GM19463 (cell line): Measurements from ENCODE around the gene BRSK2.

Source experiments
- ATAC-seq: cut with Tn5 transposase; IDR thresholded peaks from one replicate; pipeline ENCODE4 v1.9.1; 2021; ENCODE audit warnings: mild to moderate bottlenecking, moderate library complexity; ENCODE audit not compliant: unreplicated experiment

The BRSK2 gene

GRCh38 chr11:1478011-1478410, 88.3 kb downstream of the BRSK2 start:
- ATAC-seq: no peak

- ATAC-seq: no peak
Measured at GRCh38 chr11:1478544-1478943, 88.8 kb downstream of the BRSK2 start.

DNA sequence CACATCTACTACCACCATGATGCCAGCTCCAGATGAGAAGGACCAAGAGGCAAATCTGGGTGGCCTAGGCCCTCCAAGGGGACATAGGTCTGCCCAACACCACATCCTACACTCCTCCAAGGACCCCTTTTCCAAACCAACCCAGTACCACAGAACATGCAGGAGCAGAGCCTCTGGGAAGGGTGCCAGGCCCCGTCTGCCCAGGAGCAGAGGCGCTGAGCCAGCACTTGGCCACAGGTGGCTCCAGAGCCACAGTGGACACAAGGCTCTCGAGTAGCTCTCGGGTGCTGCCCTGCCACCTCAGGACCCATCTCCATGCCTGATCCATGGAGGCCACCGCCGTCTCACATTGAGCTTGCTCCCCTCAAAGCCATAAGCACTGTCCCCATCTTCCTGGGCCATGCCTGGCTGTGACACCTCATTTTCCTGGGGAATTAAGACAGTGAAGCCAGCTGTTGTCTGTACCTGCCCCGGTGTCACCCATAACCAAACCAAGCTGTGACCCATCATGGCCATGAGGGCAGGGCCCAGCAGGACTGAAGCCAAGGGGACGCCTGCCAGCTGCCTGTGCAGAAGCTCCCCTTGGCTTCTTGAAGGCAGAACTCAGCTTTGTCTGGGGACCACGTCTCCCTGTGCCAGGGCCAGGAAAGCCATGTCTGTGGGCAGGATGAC, 89.4 kb downstream of the BRSK2 start:
- no peak for ATAC-seq

- ATAC-seq: no peak
Measured at GRCh38 chr11:1479678-1480118, 90.0 kb downstream of the BRSK2 start.

- ATAC-seq: no peak
Measured at GRCh38 chr11:1480191-1480554, 90.4 kb downstream of the BRSK2 start.

GRCh38 chr11:1480555-1481482, 91.1 kb downstream of the BRSK2 start:
- ATAC-seq: no peak

- no peak for ATAC-seq
Measured at GRCh38 chr11:1481483-1481825, 91.7 kb downstream of the BRSK2 start.

GRCh38 chr11:1481861-1482441, 92.2 kb downstream of the BRSK2 start:
- no peak for ATAC-seq

DNA sequence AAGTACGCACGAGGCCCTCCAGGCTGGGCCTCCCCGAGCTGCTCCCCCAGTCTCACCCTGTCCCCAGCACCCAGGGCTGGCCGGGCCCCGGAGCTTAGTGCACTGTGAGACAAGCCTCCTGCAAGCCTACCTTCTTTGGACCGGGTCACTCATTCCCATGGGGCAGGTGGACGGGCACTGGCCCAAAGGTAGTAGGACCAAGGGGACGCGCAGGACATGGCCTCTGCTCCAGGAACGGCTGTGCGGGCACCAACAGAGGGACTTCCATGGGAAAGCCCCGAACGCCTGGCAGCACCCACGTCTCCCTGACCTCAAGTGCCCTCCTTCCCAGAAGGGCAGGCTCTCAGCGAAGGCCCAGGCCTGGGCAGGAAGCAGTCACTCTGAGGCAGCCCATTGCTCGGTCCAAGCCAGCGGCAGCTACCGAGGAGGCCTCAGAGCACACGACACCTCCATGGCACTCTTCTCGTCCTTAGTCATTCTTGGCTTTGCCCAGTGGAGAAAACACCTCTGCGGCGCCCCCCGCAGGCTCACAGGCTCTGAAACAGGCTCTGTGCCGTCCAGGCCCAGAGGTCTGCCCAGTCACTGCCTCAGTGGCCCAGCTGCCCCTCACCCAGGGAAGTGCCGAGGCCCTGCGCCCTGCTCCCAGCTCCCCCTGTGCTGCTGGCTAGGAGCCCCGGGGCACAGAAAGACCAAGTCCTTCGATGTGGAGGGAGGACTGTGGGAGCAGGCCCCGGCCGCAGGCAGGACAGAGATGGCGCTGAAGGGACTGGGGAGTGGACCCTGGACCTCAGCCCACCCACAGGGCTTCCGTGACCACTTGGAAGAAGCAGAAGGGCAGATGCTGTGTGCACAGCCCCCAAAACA, 93.1 kb downstream of the BRSK2 start:
- no peak for ATAC-seq

GRCh38 chr11:1483445-1483961, 93.8 kb downstream of the BRSK2 start:
- ATAC-seq: no peak

- ATAC-seq: no peak
Measured at GRCh38 chr11:1484061-1484671, 94.4 kb downstream of the BRSK2 start.

DNA sequence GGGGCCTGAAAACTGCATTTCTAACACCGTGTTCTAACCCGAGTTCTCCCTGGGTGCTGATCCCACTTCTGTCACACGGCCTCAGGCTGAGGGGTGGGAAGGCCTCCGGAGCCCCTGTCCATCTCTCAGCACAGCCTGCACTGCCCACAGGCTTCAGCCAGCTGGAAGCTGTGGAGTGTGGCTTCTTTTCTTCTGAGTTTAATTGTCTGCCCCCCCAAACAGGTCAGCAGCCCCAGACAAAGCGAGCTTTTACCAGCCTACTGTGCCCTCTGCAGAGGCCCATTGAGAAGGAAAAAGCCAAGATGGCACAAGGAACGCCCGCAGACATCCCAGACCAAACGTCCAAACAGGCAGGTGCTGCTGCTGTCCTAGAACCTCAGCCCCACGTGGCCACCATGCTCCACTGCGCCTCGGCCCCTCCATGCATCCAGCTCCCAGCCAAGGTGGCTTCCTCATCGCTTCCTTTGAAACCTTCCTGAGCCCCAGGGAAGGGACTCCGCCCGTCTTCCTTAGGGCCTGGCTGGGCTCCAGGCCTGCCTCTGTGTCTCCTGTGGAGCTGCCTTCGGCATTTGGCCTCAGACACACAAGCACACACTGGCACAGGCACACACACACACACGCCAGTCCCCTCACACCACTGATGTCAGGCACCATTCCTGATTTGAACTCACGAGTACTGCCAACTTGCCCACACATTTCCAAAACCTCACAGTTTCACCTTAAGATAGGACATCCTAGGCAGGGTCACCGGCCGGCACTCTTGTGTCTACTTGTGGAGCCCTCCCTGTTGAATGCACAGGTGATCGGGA, 95.2 kb downstream of the BRSK2 start:
- ATAC-seq: no peak

- no peak for ATAC-seq
Measured at GRCh38 chr11:1485504-1485885, 95.8 kb downstream of the BRSK2 start.

GRCh38 chr11:1486054-1486825, 96.5 kb downstream of the BRSK2 start, which contains the start of gene MOB2:
MOB2 (minus strand) TSS chr11:1486779; CDS start chr11:1486556, 223 bp downstream.
- ATAC-seq: no peak

DNA sequence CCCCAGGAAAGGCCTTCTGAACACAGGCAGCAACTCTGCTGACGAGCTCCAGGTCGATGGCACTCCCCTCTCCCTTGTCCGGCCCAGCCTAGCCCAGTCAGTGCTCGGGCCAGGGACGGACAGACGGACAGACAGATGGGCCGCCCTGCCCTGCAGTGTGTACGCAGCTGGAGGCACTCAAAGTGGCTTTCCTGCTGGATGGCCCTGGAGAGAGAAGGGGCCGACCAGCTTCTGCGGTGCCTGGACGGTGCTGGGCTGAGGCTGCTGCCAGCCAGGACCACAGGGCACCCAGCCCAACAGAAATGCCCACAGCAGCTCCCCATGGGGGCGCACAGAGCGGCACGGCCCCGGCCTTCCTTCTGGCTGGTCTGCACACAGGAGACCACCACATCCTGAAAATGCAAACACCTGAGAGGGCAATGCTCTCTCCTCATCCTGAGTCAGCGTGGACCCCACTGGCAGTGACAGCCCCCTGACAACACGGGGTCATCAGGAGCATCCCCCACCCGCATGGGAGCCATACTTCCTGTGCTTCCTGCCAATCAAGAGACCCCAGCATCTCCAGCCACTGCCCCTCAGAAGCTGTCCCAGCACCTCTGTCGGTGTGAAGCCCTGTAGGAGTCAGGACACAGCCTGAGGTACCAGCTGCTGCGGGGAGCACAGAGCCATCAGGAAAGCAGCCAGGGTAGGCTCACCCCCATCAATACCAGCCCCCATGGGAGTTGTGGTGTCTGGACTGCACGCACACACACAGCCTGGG, 97.5 kb downstream of the BRSK2 start:
- ATAC-seq: no peak

DNA sequence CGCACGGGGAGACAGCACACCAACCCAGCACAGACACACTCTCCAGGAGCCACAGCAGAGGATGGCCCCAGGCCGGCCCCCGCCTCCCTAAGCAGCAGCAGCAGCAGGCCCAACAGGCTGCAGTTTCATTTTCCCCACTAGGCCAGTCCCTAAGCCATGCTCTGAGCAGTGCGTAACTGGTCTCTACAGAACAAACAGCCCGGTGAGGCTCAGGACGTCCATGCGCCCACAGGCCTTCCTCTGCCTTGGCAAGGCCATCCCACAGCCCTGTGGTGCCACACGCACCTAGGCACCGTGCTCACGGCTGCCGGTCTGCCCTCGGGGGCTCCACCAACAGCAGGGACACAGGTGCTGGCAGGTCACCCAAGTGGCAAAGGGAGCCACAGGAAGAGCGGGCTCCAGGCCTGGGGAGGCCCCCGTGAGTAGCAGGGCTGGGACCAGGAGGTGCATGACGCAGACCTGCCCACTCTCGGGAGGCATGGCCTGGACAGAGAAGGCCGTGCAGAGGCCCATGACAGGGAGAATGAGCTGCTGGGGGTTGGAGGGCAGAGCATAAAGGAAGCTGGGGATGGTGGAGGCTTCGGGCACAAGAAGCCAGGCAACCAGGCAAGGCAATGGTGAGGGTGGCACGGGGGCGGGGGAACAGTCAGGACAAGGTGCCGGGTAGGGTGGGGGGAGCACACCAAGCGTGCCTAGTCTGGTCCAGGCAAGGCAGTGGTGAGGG, 98.3 kb downstream of the BRSK2 start:
- ATAC-seq: no peak

GRCh38 chr11:1488575-1489180, 98.9 kb downstream of the BRSK2 start:
- ATAC-seq: no peak
